HCT116 (cell line): ENCODE results near the gene CCK. TPM values are rescaled to one million over a fixed set of nuclear protein-coding genes. Genes with fewer than 3 reads are reported as not detected.
A peak's percentile ranks its signal among the peaks of the same experiment; 100 is the strongest.

Experiments used
- ATAC-seq: fragments of 200-7000 bp; cut with Tn5 transposase; 2 replicates; pipeline ENCODE4 v1.9.1; 2020; ENCODE audit warnings: mild to moderate bottlenecking, moderate library complexity
- BruUV-seq: library from RNA; stranded (reverse); fragments of 400-500 nt; replicated peaks from 2 replicates; lab custom pipeline; 2021; lab: Mats Ljungman, UMichigan
- CTCF ChIA-PET: fragments of 300-600 bp; sonication (Branson Sonifier 250); formaldehyde crosslinking; loops from one replicate; lab custom pipeline; 2021; ENCODE audit warnings: antibody characterized with exemption; lab: Charles Lee
- POLR2A ChIA-PET: fragments of 300-600, 350-600 bp; sonication (Branson Sonifier 250); formaldehyde crosslinking; loops from one replicate; lab custom pipeline; 2021; ENCODE audit warnings: antibody characterized with exemption; lab: Charles Lee
- RAD21 ChIA-PET, 2 experiments: fragments of 300-600 bp; sonication (Branson Sonifier 250); formaldehyde crosslinking; loops; one replicate each; lab custom pipeline; 2023; ENCODE audit warnings: low total read pairs in 2 of 2; ENCODE audit not compliant: uncharacterized antibody in 2 of 2, unreplicated experiment in 2 of 2, low non-redundant PET in 1 of 2; lab: Charles Lee
- DNase-seq: peaks from one replicate; pipeline ENCODE4 v3.0.0-alpha.2; 2010; ENCODE audit warnings: low read depth, low spot score
- H2AFZ ChIP-seq: fragments of 200-600 bp; shearing (Covaris generic), sonication (generic); 2 replicates; pipeline ENCODE4 v1.6.1; 2017; ENCODE audit warnings: low read depth, mixed run types, mixed read lengths, antibody characterized with exemption, low read length; ENCODE audit not compliant: poor library complexity, severe bottlenecking
- H3K27ac ChIP-seq: 2 replicates; pipeline ENCODE4 v1.5.1; 2012; ENCODE audit warnings: low read depth, low read length
- H3K27me3 ChIP-seq: fragments of 200-600 bp; sonication (generic); 2 replicates; pipeline ENCODE4 v1.6.1; 2016; ENCODE audit warnings: mixed run types, low read length, mixed read lengths; ENCODE audit not compliant: insufficient read depth
- H3K36me3 ChIP-seq, 2 experiments: fragments of 200-500 bp in 1 of 2; fragments of 200-600 bp in 1 of 2; sonication (Bioruptor generic) in 1 of 2; sonication (generic) in 1 of 2; 2 replicates each; pipeline versions ENCODE4 v1.5.1 to v1.6.1; 2014 to 2016; ENCODE audit warnings: low read length in 2 of 2, inconsistent platforms in 1 of 2, mixed read lengths in 1 of 2, mixed run types in 1 of 2; ENCODE audit not compliant: insufficient read depth in 2 of 2, control insufficient read depth in 1 of 2
- H3K4me1 ChIP-seq, 2 experiments: fragments of 200-600 bp in 1 of 2; sonication (generic) in 1 of 2; 2 replicates each; pipeline versions ENCODE4 v1.5.1 to v1.6.1; 2012 to 2017; ENCODE audit warnings: low read length in 2 of 2, inconsistent platforms in 1 of 2, mild to moderate bottlenecking in 1 of 2, mixed read lengths in 1 of 2, mixed run types in 1 of 2, moderate library complexity in 1 of 2; ENCODE audit not compliant: insufficient read depth in 2 of 2, control insufficient read depth in 1 of 2
- H3K4me2 ChIP-seq: fragments of 200-600 bp; sonication (generic); 2 replicates; pipeline ENCODE4 v1.6.1; 2017; ENCODE audit warnings: mixed run types, low read length, mixed read lengths
- H3K4me3 ChIP-seq, 2 experiments: fragments of 200-600 bp in 1 of 2; sonication (generic) in 1 of 2; replicated peaks in 1 of 2; 2 replicates each; pipeline ENCODE4 v1.5.1; 2011 to 2016; ENCODE audit warnings: low read length in 2 of 2, control low read depth in 1 of 2, low read depth in 1 of 2, mild to moderate bottlenecking in 1 of 2, mixed read lengths in 1 of 2, mixed run types in 1 of 2
- H3K79me2 ChIP-seq: fragments of 200-600 bp; sonication (generic); 2 replicates; pipeline ENCODE4 v1.6.1; 2017; ENCODE audit warnings: mild to moderate bottlenecking, mixed run types, low read length, moderate library complexity, mixed read lengths; ENCODE audit not compliant: insufficient read depth
- H3K9ac ChIP-seq: fragments of 200-600 bp; sonication (generic); 2 replicates; pipeline ENCODE4 v1.6.1; 2016; ENCODE audit warnings: low read length, mixed read lengths
- H3K9me2 ChIP-seq: fragments of 200-600 bp; sonication (generic), shearing (Covaris generic); 2 replicates; pipeline ENCODE4 v1.6.1; 2017; ENCODE audit warnings: mixed run types, mild to moderate bottlenecking, moderate library complexity; ENCODE audit not compliant: insufficient read depth
- H3K9me3 ChIP-seq, 2 experiments: fragments of 200-500 bp in 1 of 2; fragments of 200-600 bp in 1 of 2; sonication (Bioruptor generic) in 1 of 2; sonication (generic) in 1 of 2; 2 replicates each; pipeline ENCODE4 v1.6.1; 2014 to 2017; ENCODE audit warnings: low read length in 2 of 2, mixed read lengths in 2 of 2, inconsistent platforms in 1 of 2, low read depth in 1 of 2, mild to moderate bottlenecking in 1 of 2, mixed run types in 1 of 2, moderate library complexity in 1 of 2; ENCODE audit not compliant: control insufficient read depth in 1 of 2, insufficient read depth in 1 of 2
- H4K20me1 ChIP-seq: fragments of 200-600 bp; sonication (generic), shearing (Covaris generic); 2 replicates; pipeline ENCODE4 v1.6.1; 2017; ENCODE audit warnings: mixed run types, mild to moderate bottlenecking, moderate library complexity; ENCODE audit not compliant: insufficient read depth
- CBX3 ChIP-seq: IDR thresholded peaks from 2 replicates; pipeline ENCODE4 v1.6.1; 2012; ENCODE audit warnings: low read depth
- CEBPB ChIP-seq: IDR thresholded peaks from 2 replicates; pipeline ENCODE4 v1.6.1; 2012; ENCODE audit warnings: low read depth
- EZH2 ChIP-seq: fragments of 200-600 bp; sonication (generic); IDR thresholded peaks from 2 replicates; pipeline ENCODE4 v1.6.1; 2017; ENCODE audit warnings: antibody characterized with exemption, mixed run types
- EZH2phosphoT487 ChIP-seq: fragments of 200-600 bp; IDR thresholded peaks from 2 replicates; pipeline ENCODE4 v1.6.1; 2018; ENCODE audit warnings: antibody characterized with exemption, borderline replicate concordance
- FOSL1 ChIP-seq: IDR thresholded peaks from 2 replicates; pipeline ENCODE4 v1.6.1; 2012; ENCODE audit warnings: low read depth
- MAX ChIP-seq: IDR thresholded peaks from 2 replicates; pipeline ENCODE4 v1.6.1; 2012
- POLR2A ChIP-seq: IDR thresholded peaks from 2 replicates; pipeline ENCODE4 v1.7.0; 2011; ENCODE audit warnings: borderline replicate concordance; ENCODE audit not compliant: insufficient read depth, insufficient read length; ENCODE audit errors: extremely low read depth
- POLR2AphosphoS5 ChIP-seq: IDR thresholded peaks from 2 replicates; pipeline ENCODE4 v1.6.1; 2011; ENCODE audit warnings: mild to moderate bottlenecking, low read depth, low read length, moderate library complexity
- SP1 ChIP-seq: IDR thresholded peaks from 2 replicates; pipeline ENCODE4 v1.6.1; 2012; ENCODE audit warnings: low read depth
- SRF ChIP-seq: IDR thresholded peaks from 2 replicates; pipeline ENCODE4 v1.6.1; 2012; ENCODE audit warnings: low read depth
- TCF7L2 ChIP-seq: IDR thresholded peaks from 2 replicates; pipeline ENCODE4 v1.7.0; 2011; ENCODE audit warnings: borderline replicate concordance, inconsistent platforms; ENCODE audit not compliant: insufficient read depth, insufficient read length; ENCODE audit errors: extremely low read depth
- YY1 ChIP-seq: IDR thresholded peaks from 2 replicates; pipeline ENCODE4 v1.6.1; 2011; ENCODE audit warnings: low read length, low read depth, moderate library complexity, mild to moderate bottlenecking; ENCODE audit not compliant: insufficient replicate concordance; ENCODE audit errors: extremely low read depth
- ZNF274 ChIP-seq: fragments of 200-500 bp; sonication (Bioruptor generic); IDR thresholded peaks from 2 replicates; pipeline ENCODE4 v1.6.1; 2014; ENCODE audit warnings: mild to moderate bottlenecking, low read depth, low read length, inconsistent platforms
- intact Hi-C: fragments of 100-400 bp; cut with micrococcal nuclease; formaldehyde crosslinking; loops from 2 replicates; pipeline ENCODE4 v1.10.0; 2022
- total RNA-seq: library from RNA; stranded (reverse); gene quantifications from one replicate; pipeline ENCODE4 v1.2.1, GENCODE V29; 2021; ENCODE audit not compliant: unreplicated experiment

Gene CCK
- total RNA-seq, 1 experiment from 2014 or later: 0.32 TPM

- H3K4me1 ChIP-seq: peaks cover 0 to 5% of the 10 kb centered on the region in 2 experiments; a peak in 1 of 4 replicates
- H3K9ac ChIP-seq: no peak overlapping the region
- TF ChIP-seq ZNF274 (no peak), MAX (no peak)
- H2AFZ ChIP-seq: no peak overlapping the region
- POLR2A ChIA-PET: no interaction called here
- no TSS peak for BruUV-seq
- peaks cover 4% of the 10 kb centered on the region in 2 experiments; a peak in 1 of 4 replicates for H3K36me3 ChIP-seq
- no peaks in the 10 kb centered on the region for H3K9me3 ChIP-seq
- H3K79me2 ChIP-seq: no peaks in the 10 kb centered on the region
- RAD21 ChIA-PET: no interaction called here
- H3K4me2 ChIP-seq: no peak overlapping the region
- H3K4me3 ChIP-seq: no peak overlapping the region
- intact Hi-C loops: no loop called here
- CTCF ChIA-PET: no interaction called here
- no peak overlapping the region for H3K27ac ChIP-seq
- no peaks in the 10 kb centered on the region for H3K9me2 ChIP-seq
- DNase-seq: no peak
- H4K20me1 ChIP-seq: no peaks in the 10 kb centered on the region
- peak; percentile 46 for ATAC-seq
- no peaks in the 10 kb centered on the region for H3K27me3 ChIP-seq
Observed at GRCh38 chr3:42226470-42227425, 39.2 kb downstream of the CCK start.

- DNase-seq (no peak), ATAC-seq (no peak)
- Histone ChIP-seq H3K4me3 (no peak overlapping the region), H3K9me2 (no peaks in the 10 kb centered on the region), H2AFZ (no peak overlapping the region), H3K9me3 (no peaks in the 10 kb centered on the region), H3K36me3 (peaks cover 4% of the 10 kb centered on the region in 2 experiments; a peak in 1 of 4 replicates), H3K9ac (no peak overlapping the region), H3K79me2 (no peaks in the 10 kb centered on the region), H3K4me2 (no peak overlapping the region), H3K4me1 (peaks cover 0 to 5% of the 10 kb centered on the region in 2 experiments; a peak in 1 of 4 replicates), H3K27ac (no peak overlapping the region), H4K20me1 (no peaks in the 10 kb centered on the region), H3K27me3 (no peaks in the 10 kb centered on the region)
- BruUV-seq: no TSS peak
- CTCF ChIA-PET: no interaction called here
- intact Hi-C loops: no loop called here
- RAD21 ChIA-PET: no interaction called here
- POLR2A ChIA-PET: no interaction called here
- no peak for TF ChIP-seq SRF
- TF ChIP-seq MAX: no peak
- no peak for TF ChIP-seq CEBPB
- TF ChIP-seq SP1: no peak
- TF ChIP-seq EZH2: no peak
- TF ChIP-seq YY1: no peak
- no peak for TF ChIP-seq POLR2A
- TF ChIP-seq EZH2phosphoT487: no peak
- no peak for TF ChIP-seq FOSL1
- TF ChIP-seq CBX3: no peak
- no peak for TF ChIP-seq TCF7L2
- no peak for TF ChIP-seq POLR2AphosphoS5
Observed at GRCh38 chr3:42225486-42226363, 40.3 kb downstream of the CCK start.
